NCI-H146 treated with DMSO at 0.1 percent for 48 hours (cell line): Measurements from ENCODE around the gene TOLLIP.

Experiments used
- DNase-seq: peaks from one replicate; lab custom pipeline; 2025; ENCODE audit not compliant: unreplicated experiment; lab: John Stamatoyannopoulos, UW

Gene TOLLIP

GRCh38 chr11:1299621-1300020 is 9.8 kb downstream of the TOLLIP start:
- DNase-seq = no peak

- DNase-seq = no peak
These were observed 10.5 kb downstream of the TOLLIP start for GRCh38 chr11:1298695-1299492.

- no peak for DNase-seq
These were observed 11.6 kb downstream of the TOLLIP start for GRCh38 chr11:1297576-1298473.

- DNase-seq = no peak
These were observed 12.3 kb downstream of the TOLLIP start for GRCh38 chr11:1297011-1297575.

GRCh38 chr11:1296287-1296686 is 13.1 kb downstream of the TOLLIP start:
- no peak for DNase-seq

- no peak for DNase-seq
These were observed 13.8 kb downstream of the TOLLIP start for GRCh38 chr11:1295591-1295990.

GRCh38 chr11:1295086-1295485 is 14.3 kb downstream of the TOLLIP start:
- no peak for DNase-seq

GRCh38 chr11:1293619-1294015 is 15.8 kb downstream of the TOLLIP start:
- DNase-seq = no peak

- no peak for DNase-seq
These were observed 16.5 kb downstream of the TOLLIP start for GRCh38 chr11:1292644-1293618.

- no peak for DNase-seq
These were observed 17.3 kb downstream of the TOLLIP start for GRCh38 chr11:1292018-1292643.

- no peak for DNase-seq
These were observed 18.0 kb downstream of the TOLLIP start for GRCh38 chr11:1291295-1292017.

- DNase-seq = no peak
These were observed 19.1 kb downstream of the TOLLIP start for GRCh38 chr11:1290052-1291040.

GRCh38 chr11:1289211-1289935 is 20.1 kb downstream of the TOLLIP start:
- no peak for DNase-seq

- DNase-seq = no peak
These were observed 20.8 kb downstream of the TOLLIP start for GRCh38 chr11:1288426-1289151.

GRCh38 chr11:1287928-1288327 is 21.5 kb downstream of the TOLLIP start:
- DNase-seq = no peak

GRCh38 chr11:1285876-1286275 is 23.6 kb downstream of the TOLLIP start:
- no peak for DNase-seq

GRCh38 chr11:1285316-1285744 is 24.1 kb downstream of the TOLLIP start:
- no peak for DNase-seq
